ENCODE measurements around the gene PLEKHA1.

Gene PLEKHA1

DNA sequence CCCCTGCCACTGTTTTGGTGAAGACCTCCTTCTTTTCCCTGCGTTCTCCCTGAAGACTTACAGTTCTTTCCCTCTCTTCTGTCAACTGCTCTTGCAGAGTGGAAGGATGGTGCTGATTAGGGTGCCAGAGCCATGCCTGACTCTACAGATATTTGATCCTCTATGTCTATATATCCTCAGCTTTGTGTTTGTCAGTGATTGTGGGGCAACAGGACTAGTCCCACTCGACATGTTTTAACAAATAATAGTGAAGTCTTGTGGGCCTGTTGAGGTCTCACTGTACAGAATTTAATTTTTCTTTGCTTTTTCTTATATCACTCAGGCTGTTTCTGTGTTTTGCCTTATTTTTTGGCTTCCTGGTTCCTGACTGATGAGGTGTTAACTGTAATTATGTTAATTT, 5.0 kb downstream of the PLEKHA1 start:
- no peak for DNase-seq

DNA sequence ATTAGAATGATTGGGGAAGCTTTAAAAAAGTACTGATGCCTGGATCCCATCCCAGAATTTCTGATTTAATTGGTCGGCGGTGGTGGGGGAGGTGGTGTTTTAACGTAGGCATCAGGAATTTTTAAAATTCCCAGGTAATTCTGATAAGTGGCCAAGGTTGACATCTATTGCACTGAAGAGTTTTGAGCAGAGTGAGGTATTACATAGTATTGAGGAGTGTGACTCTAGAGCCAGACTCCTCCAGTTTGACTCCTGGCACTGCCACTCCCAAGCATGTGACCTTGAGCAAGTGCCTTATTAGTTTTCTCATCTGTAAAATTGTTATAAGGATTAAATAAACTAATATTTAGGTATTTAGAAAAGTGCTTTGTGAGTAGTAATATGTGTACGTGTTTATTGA, 6.2 kb downstream of the PLEKHA1 start:
- no peak for DNase-seq

DNA sequence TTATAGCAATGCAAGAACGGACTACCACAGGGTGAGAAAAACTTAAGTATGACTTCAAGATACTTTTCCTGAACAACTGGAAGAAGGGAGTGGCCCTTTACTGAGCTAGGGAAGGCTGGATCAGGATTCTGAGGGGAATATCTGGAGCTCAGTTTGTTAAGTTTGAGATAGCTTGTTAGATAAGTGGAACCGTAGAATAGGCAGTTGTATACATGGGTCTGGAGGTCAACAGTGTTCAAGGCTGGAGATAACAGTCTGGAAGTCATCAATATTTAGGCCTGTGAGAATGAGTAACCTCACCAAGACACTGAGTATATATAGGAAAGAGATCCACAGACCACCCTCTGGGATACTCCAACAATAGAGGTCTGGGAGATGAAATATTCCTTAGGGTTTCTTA, 7.2 kb downstream of the PLEKHA1 start:
- no peak for DNase-seq

DNA sequence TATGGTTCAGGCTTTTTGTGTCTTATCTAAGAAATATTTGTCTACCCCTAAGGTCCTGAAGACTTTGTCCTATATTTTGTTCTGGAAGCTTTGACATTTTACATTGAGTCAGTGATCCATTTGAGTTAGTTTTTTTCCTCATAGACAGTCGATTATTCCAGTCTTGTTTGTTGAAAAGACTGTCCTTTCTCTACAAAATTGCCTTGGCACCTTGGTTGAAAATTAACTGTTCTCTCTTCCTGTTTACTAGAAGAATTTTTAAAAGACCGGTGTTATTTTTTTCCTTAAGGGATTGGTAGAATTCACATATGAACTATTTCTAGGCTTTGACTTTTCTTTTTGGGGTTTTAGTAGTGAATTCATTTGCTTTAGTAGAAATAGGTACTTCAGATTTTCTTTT, 12.0 kb downstream of the PLEKHA1 start:
- DNase-seq = no peak

DNA sequence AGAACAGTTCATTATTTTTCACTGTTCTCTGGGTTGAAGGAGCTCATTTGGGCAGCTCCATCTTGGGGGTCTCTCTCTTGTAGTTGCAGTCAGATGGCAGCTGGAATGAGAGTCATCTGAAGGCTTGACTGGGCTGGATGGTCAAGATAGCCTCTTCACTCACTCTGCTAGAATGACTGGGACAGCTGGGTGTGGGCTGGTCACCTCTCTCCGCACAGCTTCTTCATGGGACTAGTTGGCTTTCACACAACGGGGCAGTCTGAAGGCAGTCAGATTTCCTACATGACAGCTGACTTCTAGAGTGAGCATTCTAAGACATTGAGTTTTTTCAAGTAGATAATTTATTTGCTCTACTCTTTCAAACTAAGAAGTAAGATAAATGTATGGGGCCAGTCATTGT, 13.1 kb downstream of the PLEKHA1 start:
- DNase-seq = no peak

DNA sequence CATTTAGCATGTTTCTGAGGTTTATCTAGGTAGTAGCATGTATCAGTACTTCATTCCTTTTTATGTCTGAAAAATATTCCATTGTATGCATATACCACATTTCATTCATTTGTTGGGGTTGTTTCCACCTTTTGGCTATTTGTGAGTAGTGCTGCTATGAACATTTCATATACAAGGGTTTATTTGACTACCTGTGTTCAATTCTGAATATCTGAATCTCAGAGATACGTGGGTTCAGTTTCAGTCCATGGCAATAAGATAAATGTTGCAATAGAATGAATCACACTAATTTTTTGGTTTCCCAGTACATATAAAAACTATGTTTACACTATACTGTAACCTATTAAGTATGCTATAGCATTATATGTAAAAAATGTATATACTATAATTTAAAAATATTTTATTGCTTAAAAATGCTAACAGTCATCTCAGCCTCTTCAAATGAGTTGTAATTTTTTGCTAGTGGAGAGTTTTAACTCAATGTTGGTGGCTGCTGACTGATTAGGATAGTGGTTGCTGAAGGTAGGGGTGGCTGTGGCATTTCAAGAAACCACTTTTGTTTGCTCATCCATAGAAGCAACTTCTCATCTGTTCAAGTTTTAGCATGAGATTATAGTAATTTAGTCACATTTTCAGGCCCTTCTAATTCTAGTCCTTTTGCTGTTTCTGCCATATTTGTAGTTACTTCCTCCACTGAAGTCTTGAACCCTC, 13.9 kb downstream of the PLEKHA1 start:
- no peak for DNase-seq

DNA sequence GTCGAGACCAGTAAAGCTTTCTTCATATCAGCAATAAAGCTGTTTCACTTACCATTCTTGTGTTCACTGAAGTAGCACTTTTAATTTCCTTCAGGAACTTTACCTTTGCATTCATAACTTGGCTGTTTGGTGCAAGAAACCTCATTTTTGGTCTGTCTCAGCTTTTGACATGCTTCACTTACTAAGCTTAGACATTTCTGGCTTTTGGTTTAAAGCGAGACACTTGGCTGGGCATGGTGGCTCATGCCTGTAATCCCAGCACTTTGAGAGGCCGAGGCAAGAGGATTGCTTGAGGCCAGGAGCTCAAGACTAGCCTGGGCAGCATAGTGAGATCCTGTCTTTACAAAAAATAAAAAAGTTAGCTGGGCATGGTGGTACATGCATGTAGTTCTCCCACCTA, 15.8 kb downstream of the PLEKHA1 start:
- no peak for DNase-seq

DNA sequence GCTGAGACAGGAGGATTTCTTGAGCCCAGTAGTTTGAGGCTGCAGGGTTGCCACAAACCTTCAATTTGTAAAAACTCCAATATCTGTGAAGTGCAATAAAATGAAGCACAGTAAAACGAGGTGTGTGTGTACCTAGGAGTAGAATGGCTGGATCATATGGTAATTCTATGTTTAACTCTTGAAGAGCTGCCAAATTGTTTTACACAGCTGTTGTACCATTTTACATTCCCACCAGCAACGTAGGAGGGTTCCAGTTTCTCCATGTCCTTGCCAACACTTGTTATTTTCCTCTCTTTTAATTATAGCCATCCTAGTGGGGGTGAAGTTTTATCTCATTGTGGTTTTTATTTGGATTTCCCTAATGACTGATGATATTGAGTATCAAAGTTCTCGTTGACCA, 16.2 kb downstream of the PLEKHA1 start:
- no peak for DNase-seq

DNA sequence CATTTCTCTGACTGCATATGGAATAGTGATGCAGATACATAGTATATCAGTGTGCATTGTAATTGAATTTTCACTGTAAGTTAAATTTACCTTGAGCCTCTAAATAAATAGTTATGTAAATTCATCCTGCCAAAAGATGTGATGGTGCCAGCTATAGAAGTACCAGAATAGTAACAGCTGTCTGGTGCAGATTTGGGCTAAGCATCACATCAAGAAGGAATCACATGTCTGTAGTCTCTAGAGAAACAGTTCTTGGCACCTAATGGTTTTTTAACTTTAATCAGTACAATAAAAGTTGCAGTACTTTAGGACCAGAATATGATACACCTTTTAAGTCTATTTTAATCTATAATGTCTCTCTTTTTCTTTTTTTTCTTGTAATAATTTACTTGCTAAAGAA, 17.4 kb downstream of the PLEKHA1 start:
- no peak for DNase-seq

DNA sequence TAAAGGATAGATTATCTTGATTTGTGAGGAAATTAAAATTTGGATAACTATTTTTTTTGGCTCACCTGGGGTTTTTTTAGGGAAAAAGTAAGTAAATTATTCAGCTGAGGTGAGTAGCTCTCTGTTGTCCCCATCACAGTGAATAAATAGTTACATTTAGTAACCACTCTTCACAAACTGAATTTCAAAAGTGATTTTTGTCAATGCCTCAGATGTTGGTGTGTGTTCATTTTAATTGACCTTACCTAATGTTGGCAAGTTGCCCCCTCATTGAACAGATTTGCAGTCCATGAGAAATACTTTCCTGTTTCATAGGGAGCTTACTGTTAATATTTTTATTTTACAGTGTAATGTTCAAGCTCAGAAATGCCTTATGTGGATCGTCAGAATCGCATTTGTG, 18.3 kb downstream of the PLEKHA1 start:
- no peak for DNase-seq

DNA sequence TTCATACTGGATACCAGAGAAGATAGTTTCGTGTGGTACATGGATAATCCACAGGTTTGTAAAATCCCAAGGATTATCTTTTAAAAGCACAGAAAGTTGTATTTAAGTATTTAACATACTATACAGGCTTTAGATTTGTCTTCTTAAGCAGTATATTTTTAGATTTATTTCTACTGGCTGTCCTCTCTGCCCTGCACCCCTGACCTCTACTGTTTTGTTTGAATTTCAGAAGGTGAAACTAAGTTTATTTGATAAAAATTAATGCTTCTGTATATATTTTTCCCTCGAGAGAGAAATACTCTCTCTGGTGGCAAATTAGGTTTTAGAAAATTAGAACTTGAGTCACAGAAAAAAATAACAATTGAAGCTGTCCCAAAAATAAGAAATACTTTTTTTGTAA, 18.8 kb downstream of the PLEKHA1 start:
- no peak for DNase-seq

DNA sequence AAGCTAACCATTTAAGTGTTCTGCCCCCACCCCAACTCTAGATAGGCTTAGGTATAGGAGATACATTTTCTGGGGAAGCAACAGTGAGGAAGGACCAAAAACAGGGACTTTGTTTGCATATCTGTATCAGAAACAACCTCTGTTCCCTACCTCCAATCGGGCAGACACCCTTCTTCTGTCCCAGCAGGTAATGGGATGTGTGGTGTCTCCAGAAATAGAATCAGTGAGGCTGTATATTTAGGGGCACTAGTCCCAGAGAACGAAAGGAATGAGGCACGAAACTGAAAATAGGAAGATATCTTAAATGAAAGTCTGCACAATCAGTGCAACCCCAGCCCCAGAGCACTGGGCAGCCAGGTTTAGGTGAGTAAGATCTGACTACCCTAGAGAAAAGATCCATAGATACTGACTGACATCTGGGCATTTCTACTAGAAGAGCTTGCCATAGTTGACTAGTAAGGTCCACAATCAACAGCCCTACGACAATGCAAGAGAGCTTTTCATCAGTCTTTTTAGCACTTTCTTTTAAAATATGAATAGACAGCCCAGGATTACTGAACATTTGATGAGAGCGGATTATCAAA, 28.1 kb downstream of the PLEKHA1 start:
- DNase-seq = no peak

DNA sequence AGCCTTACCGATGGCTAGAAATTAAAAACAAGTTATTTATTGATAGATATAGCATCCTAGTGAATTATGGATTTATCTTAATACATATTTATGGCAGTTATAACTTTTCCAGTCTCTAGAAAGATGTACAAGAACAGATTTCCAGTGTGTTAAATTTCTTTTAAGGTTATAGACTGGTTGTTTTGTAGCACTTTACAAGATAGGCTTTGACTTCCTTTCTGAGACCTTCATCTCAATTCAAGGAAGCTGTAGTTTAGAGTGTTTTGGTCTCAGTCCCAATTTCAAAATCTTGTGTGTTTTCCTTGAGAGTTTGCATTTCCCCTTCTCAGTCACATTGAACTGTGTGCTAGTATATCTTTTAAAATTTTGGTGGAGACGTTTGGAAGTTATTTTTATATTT, 30.1 kb downstream of the PLEKHA1 start:
- no peak for DNase-seq

DNA sequence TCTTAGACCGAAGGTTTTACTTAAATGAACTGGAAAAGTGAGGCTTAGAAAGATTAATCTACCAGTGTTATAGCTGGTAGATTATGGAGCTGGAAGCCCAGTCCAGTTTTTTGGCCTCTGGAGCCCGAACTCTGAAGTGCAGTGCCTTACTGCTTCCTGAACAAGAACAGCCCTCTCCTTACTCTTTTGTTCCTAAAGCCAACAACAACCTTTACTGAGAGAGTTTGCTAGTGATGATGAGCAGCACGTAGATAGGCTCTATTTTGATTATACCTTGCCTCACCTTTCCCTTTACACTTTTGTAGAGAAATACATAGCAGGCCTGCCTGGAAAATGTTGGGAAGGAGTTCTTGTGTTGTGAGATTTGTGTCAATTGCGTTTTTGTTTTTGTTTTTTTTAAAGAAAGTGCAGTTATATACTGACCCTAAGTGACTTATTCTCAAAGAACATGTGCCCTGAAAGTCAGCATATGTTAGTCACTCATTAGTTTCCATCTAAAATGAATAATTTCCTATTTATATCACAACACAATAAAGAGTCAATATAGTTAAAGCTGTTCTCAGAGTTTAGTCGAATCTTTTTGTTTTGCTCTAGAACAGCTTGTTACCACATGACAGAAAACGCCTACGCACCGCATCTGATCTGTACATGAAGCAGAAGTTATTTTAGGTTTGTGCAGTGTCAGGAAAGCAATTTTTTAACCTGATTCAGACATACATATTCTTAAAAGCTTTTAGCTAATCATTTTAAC, 33.0 kb downstream of the PLEKHA1 start:
- peak; percentile 52 for DNase-seq

DNA sequence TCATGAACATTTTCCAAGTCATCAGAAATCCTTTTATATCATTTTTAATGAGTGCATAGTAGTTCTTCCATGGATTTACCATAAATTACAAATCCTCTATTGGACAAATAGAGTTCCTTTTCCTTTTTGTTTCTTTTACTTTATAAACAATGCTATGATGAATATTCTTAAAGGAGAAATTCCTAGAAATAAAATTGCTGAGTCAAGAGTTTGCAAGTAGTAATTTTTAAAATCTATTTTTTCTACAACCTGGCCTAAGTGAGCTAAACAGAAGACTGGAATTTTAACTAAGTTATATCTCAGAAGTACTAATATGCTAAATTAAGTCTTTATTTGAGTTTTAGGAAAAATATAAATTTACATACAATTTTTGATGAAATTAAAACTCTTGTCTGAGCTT, 38.8 kb downstream of the PLEKHA1 start:
- no peak for DNase-seq

DNA sequence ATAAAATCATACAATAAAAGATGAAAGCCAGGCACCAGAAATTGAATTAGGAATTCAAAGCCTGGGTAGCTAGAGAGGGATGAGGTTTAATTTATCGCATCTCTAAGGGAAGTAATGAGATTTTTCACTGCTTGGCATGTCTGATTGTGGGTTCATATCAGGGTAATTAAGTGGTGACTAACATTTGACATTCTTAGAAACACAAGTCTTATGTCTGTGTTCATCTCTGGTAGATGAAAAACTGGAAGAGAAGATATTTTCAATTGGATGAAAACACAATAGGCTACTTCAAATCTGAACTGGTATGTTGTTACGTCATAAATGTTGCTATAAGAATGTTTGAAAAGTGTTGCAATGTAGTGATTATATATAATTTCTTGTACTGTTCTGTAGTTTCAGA, 43.2 kb downstream of the PLEKHA1 start:
- DNase-seq = no peak

DNA sequence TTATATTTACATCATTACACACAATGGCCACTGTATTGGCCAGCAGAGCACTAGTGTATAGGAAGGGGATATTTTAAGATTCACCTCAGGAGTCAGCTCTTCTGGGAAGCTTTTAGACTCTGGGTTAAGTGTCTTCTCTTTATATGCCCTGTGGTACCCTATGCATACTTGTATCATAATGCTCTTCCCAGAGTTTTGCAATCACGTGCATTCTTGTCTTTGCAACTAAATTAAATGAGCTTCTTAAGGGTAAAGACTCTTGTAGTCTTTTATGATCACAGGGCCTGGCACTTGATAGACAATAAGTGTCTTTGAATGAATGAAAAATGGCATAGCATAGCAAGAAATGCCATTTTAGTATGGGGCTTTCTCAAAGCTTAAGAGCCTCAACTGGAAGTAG, 44.5 kb downstream of the PLEKHA1 start:
- no peak for DNase-seq

DNA sequence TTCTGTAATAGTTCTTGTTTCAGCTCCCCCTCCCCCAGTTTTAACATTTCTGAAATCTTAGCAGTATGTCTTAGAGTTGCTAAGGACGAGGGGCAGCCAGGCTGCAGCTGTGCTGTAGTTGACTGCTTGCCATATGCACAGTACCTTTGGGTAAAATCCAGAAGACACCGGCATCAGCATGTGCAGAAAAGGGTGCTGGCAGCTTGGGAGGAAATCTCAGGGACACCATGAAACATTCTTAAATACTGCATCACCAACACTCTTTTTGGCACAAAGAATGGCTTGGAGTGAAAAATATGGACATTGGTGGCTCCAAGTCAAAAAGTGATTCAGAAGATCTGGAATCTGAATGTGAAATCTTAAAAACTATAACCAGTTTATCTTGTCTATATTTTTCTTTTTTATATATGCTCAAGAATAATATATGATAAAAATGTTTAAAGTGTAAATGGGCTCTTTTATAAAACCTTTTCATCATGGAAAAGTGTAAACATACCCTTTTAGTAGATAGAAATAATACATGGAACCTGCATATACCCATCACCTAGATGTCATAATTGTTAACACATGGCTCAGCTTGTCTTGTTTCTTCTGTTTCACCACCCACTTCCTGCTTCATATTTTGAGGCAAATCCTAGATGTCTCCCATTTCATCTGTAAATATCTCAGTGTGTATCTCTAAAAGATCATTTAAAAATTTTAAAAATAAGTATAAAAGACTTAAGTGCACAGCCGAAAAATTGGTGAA, 45.5 kb downstream of the PLEKHA1 start:
- DNase-seq = no peak

DNA sequence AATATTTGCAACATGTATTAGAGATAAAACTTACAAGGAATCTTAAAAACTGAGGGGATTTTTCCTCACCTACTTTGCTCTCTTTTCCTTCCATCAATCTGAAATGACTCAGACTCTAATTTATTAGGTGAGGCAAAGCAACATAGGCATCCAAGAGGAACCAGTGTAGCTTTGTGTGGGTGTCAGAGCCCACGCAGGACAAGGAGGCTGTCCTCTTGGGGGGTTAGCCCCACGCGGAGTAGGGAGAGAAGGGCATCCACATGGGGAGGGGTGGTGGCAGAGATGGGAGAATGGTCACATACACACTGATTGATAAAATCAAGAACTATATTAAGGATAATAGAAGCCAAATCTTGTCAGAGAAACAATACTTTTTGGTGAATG, 46.1 kb downstream of the PLEKHA1 start:
- DNase-seq = no peak

DNA sequence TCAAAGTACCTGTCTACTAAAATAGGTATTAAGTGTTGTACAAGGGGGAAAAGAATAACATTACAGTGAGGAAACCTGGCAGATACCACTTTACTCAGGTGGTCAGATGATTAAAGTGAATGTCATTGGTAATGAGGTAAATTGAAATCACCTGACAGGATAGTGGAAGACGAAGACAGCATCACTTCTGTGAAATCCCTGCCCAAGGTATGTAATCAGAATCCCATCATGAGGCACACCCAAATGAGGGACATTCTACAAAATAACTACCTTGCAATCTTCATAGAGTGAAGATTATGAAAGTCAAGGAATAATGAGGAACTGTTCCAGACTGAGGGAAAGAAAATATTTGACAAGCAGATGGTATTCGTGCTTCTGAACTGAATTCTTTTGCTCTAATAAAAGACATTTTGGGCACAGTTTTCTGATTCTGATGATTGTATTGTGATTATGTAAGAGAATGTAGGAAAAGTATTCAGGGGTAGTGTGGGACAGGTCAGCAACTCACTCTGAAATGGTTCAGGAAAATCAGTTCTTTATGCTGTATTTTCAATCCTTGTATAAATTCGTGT, 46.6 kb downstream of the PLEKHA1 start:
- no peak for DNase-seq

DNA sequence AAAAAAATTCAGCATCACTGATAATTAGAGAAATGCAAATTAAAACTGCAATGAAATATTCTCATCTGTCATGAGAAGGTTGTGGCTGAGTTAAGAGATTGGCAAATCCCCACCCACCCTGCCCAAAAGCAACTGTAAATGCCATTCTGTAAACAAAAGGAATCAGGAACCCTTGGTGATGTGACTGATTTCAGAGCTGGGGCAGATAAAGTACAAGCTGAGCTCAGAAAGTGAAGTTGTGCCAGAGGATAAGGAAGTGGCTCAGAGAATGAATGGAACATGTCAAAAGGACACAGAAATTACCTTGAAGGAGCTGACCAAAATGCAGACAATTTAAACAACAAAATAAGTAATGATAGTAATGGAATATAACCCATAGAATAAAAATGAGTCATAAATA, 47.2 kb downstream of the PLEKHA1 start:
- DNase-seq = peak; percentile 71

DNA sequence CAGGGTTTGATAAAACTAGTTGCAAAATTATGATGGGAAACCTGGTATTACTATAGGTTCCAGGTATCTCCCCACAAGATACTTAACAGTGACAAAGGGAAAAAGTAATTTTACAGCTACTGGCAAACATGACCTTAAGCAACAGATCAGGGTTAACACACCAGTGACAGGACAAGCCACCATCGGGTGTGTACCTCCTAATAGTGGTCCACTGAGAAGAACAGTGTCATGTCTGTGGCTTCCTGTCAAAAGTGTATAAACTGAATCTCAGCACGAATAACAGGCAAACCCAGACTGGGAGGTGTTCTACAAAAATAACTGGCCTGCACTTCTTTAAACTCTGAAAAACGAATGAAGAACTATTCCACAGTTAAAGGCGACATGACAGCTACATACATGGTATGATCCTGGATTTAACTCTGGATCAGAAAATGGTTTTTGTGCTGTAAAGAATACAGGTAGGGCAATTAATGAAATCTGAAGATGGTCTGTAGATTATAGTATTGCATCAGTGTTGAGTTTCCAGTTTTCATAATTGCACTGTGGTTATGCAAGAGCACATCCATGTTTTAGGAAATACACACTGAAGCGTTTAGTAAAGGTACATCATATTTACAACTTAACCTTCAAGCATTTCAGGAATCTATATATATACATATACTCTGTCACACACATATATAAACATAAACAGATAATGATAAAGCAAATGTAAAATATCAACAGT, 47.9 kb downstream of the PLEKHA1 start:
- DNase-seq = no peak

DNA sequence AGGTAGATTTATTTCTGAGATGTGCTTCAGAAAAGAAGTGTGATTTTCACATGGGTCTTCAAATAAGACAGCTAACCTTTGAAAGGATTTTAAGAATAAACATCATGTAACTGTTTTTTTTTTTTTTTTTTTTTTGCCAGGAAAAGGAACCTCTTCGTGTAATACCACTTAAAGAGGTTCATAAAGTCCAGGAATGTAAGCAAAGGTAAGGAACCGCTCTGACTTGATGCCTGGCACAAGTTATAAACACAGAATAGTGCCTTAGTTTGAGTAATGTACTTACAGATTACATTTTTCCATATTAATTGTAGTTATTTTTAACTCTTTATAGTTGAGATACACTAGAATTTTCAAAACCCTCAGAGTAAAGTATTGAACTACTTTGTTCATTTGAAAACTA, 49.6 kb downstream of the PLEKHA1 start:
- DNase-seq = no peak

Data from suppressor macrophage treated with lipopolysaccharide for 4 hours (primary cell).